Panc1 (cell line): ENCODE data around the gene TMEM204. TPM values are rescaled to one million over a fixed set of nuclear protein-coding genes. Genes with fewer than 3 reads are reported as not detected.

Source experiments
- ATAC-seq: fragments of 200-7000 bp; cut with Tn5 transposase; 2 replicates; pipeline ENCODE4 v1.9.1; 2020; ENCODE audit warnings: mild to moderate bottlenecking, moderate library complexity
- BruUV-seq: library from RNA; stranded (reverse); fragments of 400-500 nt; replicated peaks from 2 replicates; lab custom pipeline; 2021; lab: Mats Ljungman, UMichigan
- CTCF ChIA-PET: fragments of 300-600 bp; sonication (Branson Sonifier 250); formaldehyde crosslinking; loops from one replicate; lab custom pipeline; 2022; ENCODE audit warnings: antibody characterized with exemption; lab: Charles Lee
- POLR2A ChIA-PET: fragments of 300-600 bp; sonication (Branson Sonifier 250); formaldehyde crosslinking; loops from one replicate; lab custom pipeline; 2022; ENCODE audit warnings: antibody characterized with exemption; lab: Charles Lee
- DNase-seq: peaks from one replicate; pipeline ENCODE4 v3.0.0-alpha.2; 2010; ENCODE audit warnings: low read depth, low spot score
- H3K27ac ChIP-seq: 2 replicates; pipeline ENCODE4 v1.5.1; 2011; ENCODE audit warnings: mild to moderate bottlenecking, low read length, inconsistent platforms
- H3K27me3 ChIP-seq: fragments of 200-500 bp; sonication (Bioruptor generic); 2 replicates; pipeline ENCODE4 v1.6.0; 2014; ENCODE audit warnings: low read length, inconsistent platforms; ENCODE audit not compliant: control insufficient read depth, insufficient read depth
- H3K36me3 ChIP-seq: fragments of 200-500 bp; sonication (Bioruptor generic); 2 replicates; pipeline ENCODE4 v1.5.1; 2014; ENCODE audit warnings: inconsistent platforms, mild to moderate bottlenecking, low read length, moderate library complexity; ENCODE audit not compliant: control insufficient read depth, insufficient read depth
- H3K4me1 ChIP-seq: 2 replicates; pipeline ENCODE4 v1.5.1; 2011; ENCODE audit warnings: inconsistent platforms, mild to moderate bottlenecking, low read length, moderate library complexity; ENCODE audit not compliant: control insufficient read depth, insufficient read depth
- H3K4me3 ChIP-seq, 2 experiments: 2 replicates each; pipeline ENCODE4 v1.5.1; 2011 to 2012; ENCODE audit warnings: low read depth in 2 of 2, low read length in 2 of 2, mild to moderate bottlenecking in 2 of 2, inconsistent platforms in 1 of 2, moderate library complexity in 1 of 2
- H3K9me3 ChIP-seq: fragments of 200-500 bp; sonication (Bioruptor generic); 2 replicates; pipeline ENCODE4 v1.5.1; 2014; ENCODE audit warnings: low read depth, mild to moderate bottlenecking, inconsistent platforms, low read length, moderate library complexity; ENCODE audit not compliant: control insufficient read depth, insufficient read depth
- CTCF ChIP-seq: fragments of 450-650 bp; IDR thresholded peaks from 2 replicates; pipeline ENCODE4 v1.5.1; 2017; ENCODE audit warnings: mild to moderate bottlenecking
- POLR2AphosphoS5 ChIP-seq: IDR thresholded peaks from 2 replicates; pipeline ENCODE4 v1.6.1; 2012; ENCODE audit warnings: mild to moderate bottlenecking, low read depth, low read length, moderate library complexity
- SIN3A ChIP-seq: IDR thresholded peaks from 2 replicates; pipeline ENCODE4 v1.6.1; 2012; ENCODE audit warnings: low read depth, mild to moderate bottlenecking, low read length, moderate library complexity, borderline replicate concordance; ENCODE audit not compliant: insufficient read depth
- TCF7L2 ChIP-seq: IDR thresholded peaks from 2 replicates; pipeline ENCODE4 v1.6.1; 2011; ENCODE audit warnings: mild to moderate bottlenecking, low read depth, low read length, inconsistent platforms
- in situ Hi-C: cut with HindIII; loops from 2 replicates; pipeline ENCODE4 v1.10.0; 2016; ENCODE audit warnings: low sequenced_read_pairs, low pct_unique_long_range_greater_than_20kb
- intact Hi-C: fragments of 100-400 bp; cut with micrococcal nuclease; formaldehyde crosslinking; loops from one replicate; pipeline ENCODE4 v1.10.0; 2022; ENCODE audit not compliant: unreplicated experiment
- total RNA-seq: library from RNA; stranded (reverse); gene quantifications from one replicate; pipeline ENCODE4 v1.2.1, GENCODE V29; 2021; ENCODE audit not compliant: unreplicated experiment
- TF ChIP-seq, protein P1 (sequence below), 2 experiments: IDR thresholded peaks; 2 replicates each; pipeline ENCODE4 v1.6.1; 2011 to 2012; ENCODE audit warnings: low read depth in 2 of 2, control low read depth in 1 of 2, low read length in 1 of 2, mild to moderate bottlenecking in 1 of 2, moderate library complexity in 1 of 2; ENCODE audit not compliant: insufficient read depth in 1 of 2

The TMEM204 gene
- total RNA-seq, 1 experiment from 2014 or later = 0.13 TPM

DNA sequence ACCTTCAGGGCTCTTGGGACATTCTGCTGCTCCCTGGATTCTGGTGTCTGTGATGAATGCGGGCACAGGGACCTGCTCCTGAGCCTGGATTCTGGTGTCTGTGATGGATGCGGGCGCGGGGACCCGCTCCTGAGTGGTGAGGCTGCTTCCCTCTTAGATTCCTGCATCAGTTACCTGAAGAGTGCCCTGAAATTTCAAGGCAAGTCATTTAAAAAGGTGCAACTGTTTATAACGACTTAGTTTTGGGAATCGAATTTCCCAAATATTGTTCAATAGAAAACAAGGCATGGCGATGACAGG lies 7.0 kb downstream of the TMEM204 start:
- intact Hi-C loops = no loop called here
- Histone ChIP-seq H3K4me3 (no peak overlapping the region), H3K36me3 (no peaks in the 10 kb centered on the region), H3K27ac (no peak overlapping the region), H3K27me3 (no peaks in the 10 kb centered on the region), H3K9me3 (no peaks in the 10 kb centered on the region), H3K4me1 (peaks cover 7% of the 10 kb centered on the region)
- BruUV-seq = no TSS peak
- in situ Hi-C loops = no loop called here
- no peak for TF ChIP-seq SIN3A
- TF ChIP-seq TCF7L2 = no peak
- TF ChIP-seq, protein P1, sequence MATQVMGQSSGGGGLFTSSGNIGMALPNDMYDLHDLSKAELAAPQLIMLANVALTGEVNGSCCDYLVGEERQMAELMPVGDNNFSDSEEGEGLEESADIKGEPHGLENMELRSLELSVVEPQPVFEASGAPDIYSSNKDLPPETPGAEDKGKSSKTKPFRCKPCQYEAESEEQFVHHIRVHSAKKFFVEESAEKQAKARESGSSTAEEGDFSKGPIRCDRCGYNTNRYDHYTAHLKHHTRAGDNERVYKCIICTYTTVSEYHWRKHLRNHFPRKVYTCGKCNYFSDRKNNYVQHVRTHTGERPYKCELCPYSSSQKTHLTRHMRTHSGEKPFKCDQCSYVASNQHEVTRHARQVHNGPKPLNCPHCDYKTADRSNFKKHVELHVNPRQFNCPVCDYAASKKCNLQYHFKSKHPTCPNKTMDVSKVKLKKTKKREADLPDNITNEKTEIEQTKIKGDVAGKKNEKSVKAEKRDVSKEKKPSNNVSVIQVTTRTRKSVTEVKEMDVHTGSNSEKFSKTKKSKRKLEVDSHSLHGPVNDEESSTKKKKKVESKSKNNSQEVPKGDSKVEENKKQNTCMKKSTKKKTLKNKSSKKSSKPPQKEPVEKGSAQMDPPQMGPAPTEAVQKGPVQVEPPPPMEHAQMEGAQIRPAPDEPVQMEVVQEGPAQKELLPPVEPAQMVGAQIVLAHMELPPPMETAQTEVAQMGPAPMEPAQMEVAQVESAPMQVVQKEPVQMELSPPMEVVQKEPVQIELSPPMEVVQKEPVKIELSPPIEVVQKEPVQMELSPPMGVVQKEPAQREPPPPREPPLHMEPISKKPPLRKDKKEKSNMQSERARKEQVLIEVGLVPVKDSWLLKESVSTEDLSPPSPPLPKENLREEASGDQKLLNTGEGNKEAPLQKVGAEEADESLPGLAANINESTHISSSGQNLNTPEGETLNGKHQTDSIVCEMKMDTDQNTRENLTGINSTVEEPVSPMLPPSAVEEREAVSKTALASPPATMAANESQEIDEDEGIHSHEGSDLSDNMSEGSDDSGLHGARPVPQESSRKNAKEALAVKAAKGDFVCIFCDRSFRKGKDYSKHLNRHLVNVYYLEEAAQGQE (IDR thresholded peaks at IDR 0.05; ENCODE audit: insufficient read depth in 1 of 2, low read depth in 2 of 2, low read length in 1 of 2) = no peak
- no peak for TF ChIP-seq CTCF
- TF ChIP-seq POLR2AphosphoS5 = no peak
- ATAC-seq (no peak), DNase-seq (no peak)
- ChIA-PET CTCF (no interaction called here), POLR2A (no interaction called here)

DNA sequence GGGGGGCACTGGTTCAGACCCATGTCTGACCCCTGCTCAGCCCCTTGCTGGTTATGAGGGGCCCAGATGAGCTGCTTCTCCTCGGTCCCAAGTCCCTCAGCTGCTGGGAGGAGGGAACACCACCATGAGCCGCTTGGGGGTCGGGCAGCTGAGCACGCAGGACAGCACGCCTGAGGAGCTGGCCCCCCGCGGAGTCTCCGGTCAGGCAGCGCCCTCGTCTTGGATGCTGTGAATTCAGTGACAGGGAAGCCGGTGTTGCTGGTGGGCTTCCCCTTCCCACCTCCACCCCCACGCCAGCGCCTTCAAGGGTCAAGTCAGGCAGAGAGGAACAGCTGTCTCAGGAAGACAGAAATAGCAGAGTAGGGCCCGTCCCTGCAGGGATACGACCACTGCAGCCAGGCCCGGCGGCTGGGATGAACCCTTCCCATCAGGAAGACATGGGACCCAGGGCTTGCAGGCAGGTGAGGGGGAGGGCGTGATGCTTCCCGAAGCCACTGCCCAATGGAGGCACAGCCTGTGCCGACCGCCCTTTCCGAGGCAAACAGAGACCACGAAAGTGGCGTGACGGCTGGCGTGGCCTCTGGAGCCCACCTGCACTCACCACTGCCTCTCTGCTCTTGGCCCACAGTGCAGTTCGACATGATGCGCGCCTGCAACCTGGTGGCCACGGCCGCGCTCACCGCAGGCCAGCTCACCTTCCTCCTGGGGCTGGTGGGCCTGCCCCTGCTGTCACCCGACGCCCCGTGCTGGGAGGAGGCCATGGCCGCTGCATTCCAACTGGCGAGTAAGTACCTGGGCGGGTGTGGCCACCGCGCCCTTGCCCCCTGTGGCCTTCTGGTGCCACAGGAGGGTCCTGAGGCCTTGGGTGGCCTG lies 8.1 kb downstream of the TMEM204 start:
- ATAC-seq (no peak), DNase-seq (no peak)
- POLR2A ChIA-PET = no interaction called here
- Histone ChIP-seq H3K36me3 (no peaks in the 10 kb centered on the region), H3K4me3 (no peak overlapping the region), H3K27ac (no peak overlapping the region), H3K27me3 (no peaks in the 10 kb centered on the region), H3K4me1 (peaks cover 7% of the 10 kb centered on the region), H3K9me3 (no peaks in the 10 kb centered on the region)
- no TSS peak for BruUV-seq
- intact Hi-C loops (no loop called here), in situ Hi-C loops (no loop called here)
- CTCF ChIA-PET = no interaction called here
- TF ChIP-seq POLR2AphosphoS5 (no peak), TCF7L2 (no peak), SIN3A (no peak), CTCF (no peak)
- TF ChIP-seq, protein P1 (IDR thresholded peaks at IDR 0.05; ENCODE audit: insufficient read depth in 1 of 2, low read depth in 2 of 2, low read length in 1 of 2) = no peak
